Measurements from ENCODE around the gene SNAP29. TPM values are rescaled to one million over a fixed set of nuclear protein-coding genes. Genes with fewer than 3 reads are reported as not detected.

The SNAP29 gene
- total and polyA plus RNA-seq, 4 donors: 10.5 to 26.2 (median 16.3) TPM

DNA sequence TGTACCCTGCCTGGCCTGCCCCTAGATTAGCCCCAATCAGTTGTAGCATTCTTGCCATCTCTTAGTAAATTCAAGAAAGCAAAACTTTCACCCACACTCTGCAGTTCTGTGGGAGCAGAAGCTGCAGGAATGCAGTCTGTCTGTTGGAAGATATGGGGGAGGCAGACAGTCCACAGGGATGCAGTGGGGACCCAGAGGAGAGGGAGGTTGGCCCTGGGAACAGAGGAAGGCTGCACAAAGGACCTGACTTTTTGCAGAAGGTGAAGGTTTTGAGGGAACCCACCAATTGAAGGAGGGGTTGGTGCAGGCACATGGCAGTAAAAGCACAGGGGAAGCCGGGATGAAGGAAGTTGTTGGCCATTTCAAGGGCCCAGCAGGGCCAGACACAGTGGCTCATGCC, 16.5 kb downstream of the SNAP29 start:
- Histone ChIP-seq H3K9ac (ENCODE audit: low read depth in 1 of 2, low read length in 2 of 2) (no peak overlapping the region), H3K4me1 (ENCODE audit: control insufficient read depth in 4 of 4, insufficient read depth in 4 of 4, low read length in 3 of 4) (peaks cover 0 to 2% (median 0%) of the 10 kb centered on the region in 4 donors), H3K9me3 (ENCODE audit: control insufficient read depth in 4 of 4, low read length in 3 of 4) (no peaks in the 10 kb centered on the region), H3K27ac (ENCODE audit: low read depth in 1 of 2, low read length in 2 of 2) (no peak overlapping the region), H3K27me3 (ENCODE audit: control insufficient read depth in 4 of 4, insufficient read depth in 4 of 4, low read length in 3 of 4) (no peaks in the 10 kb centered on the region), H3K36me3 (ENCODE audit: control insufficient read depth in 4 of 4, insufficient read depth in 3 of 4, low read depth in 1 of 4, low read length in 3 of 4) (peaks cover 0 to 31% (median 17%) of the 10 kb centered on the region in 4 donors), H3K4me3 (ENCODE audit: low read depth in 1 of 3, low read length in 3 of 3) (no peak overlapping the region)
- WGBS: 87% methylated on average over 1 of the region's 1 CpG
- no peak for TF ChIP-seq FOXA2 (IDR thresholded peaks at IDR 0.05)
- DNase-seq (ENCODE audit: low spot score): no peak

- TF ChIP-seq JUND (IDR thresholded peaks at IDR 0.05) (no peak), RXRA (IDR thresholded peaks at IDR 0.05) (no peak), EGR1 (IDR thresholded peaks at IDR 0.05; ENCODE audit: low read depth in 2 of 2) (no peak), CTCF (IDR thresholded peaks at IDR 0.05; ENCODE audit: low read depth, low read length, missing input control) (no peak), HNF4G (IDR thresholded peaks at IDR 0.05) (no peak), ATF3 (IDR thresholded peaks at IDR 0.05) (no peak), YY1 (IDR thresholded peaks at IDR 0.05) (no peak), HNF4A (conservative IDR thresholded peaks at IDR 0.05) (no peak), SP1 (IDR thresholded peaks at IDR 0.05) (no peak), NR2F2 (IDR thresholded peaks at IDR 0.05) (no peak), RAD21 (IDR thresholded peaks at IDR 0.05) (no peak), TAF1 (conservative IDR thresholded peaks at IDR 0.05) (no peak), GABPA (IDR thresholded peaks at IDR 0.05 in 1 of 2, conservative IDR thresholded peaks at IDR 0.05 in 1 of 2) (no peak), FOXA2 (IDR thresholded peaks at IDR 0.05) (no peak), FOXA1 (IDR thresholded peaks at IDR 0.05) (no peak), ZBTB33 (IDR thresholded peaks at IDR 0.05) (no peak), REST (IDR thresholded peaks at IDR 0.05) (no peak)
- TF ChIP-seq, protein P1, sequence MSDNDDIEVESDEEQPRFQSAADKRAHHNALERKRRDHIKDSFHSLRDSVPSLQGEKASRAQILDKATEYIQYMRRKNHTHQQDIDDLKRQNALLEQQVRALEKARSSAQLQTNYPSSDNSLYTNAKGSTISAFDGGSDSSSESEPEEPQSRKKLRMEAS (IDR thresholded peaks at IDR 0.05): no peak
- Histone ChIP-seq H3K27ac (ENCODE audit: low read depth in 1 of 2, low read length in 2 of 2) (no peak overlapping the region), H3K4me3 (ENCODE audit: low read depth in 1 of 3, low read length in 3 of 3) (no peak overlapping the region), H3K27me3 (ENCODE audit: control insufficient read depth in 4 of 4, insufficient read depth in 4 of 4, low read length in 3 of 4) (no peaks in the 10 kb centered on the region), H3K36me3 (ENCODE audit: control insufficient read depth in 4 of 4, insufficient read depth in 3 of 4, low read depth in 1 of 4, low read length in 3 of 4) (peaks cover 0 to 35% (median 28%) of the 10 kb centered on the region in 4 donors), H3K9me3 (ENCODE audit: control insufficient read depth in 4 of 4, low read length in 3 of 4) (no peaks in the 10 kb centered on the region), H3K4me1 (ENCODE audit: control insufficient read depth in 4 of 4, insufficient read depth in 4 of 4, low read length in 3 of 4) (peaks cover 0 to 5% (median under 1%) of the 10 kb centered on the region in 4 donors), H3K9ac (ENCODE audit: low read depth in 1 of 2, low read length in 2 of 2) (no peak overlapping the region)
- DNase-seq (ENCODE audit: low spot score): no peak
- WGBS: 97% methylated on average over 3 of the region's 3 CpGs
Observed at GRCh38 chr22:20877715-20878114, 18.9 kb downstream of the SNAP29 start.

Measured in liver (tissue), 9 donors.